SU-DHL-6 (cell line): ENCODE data around the gene OXGR1.

ENCODE experiments used
- H2AFZ ChIP-seq: fragments of 200-600 bp; sonication (generic); 2 replicates; pipeline ENCODE4 v1.6.1; 2014; ENCODE audit warnings: low read depth, mild to moderate bottlenecking, moderate library complexity, mixed read lengths, antibody characterized with exemption, low read length; ENCODE audit not compliant: severe bottlenecking
- H3F3A ChIP-seq: fragments of 200-600 bp; shearing (Covaris generic); 2 replicates; pipeline ENCODE4 v1.6.0; 2016; ENCODE audit warnings: antibody characterized with exemption, mild to moderate bottlenecking; ENCODE audit not compliant: insufficient read depth
- H3K27ac ChIP-seq: fragments of 200-600 bp; sonication (generic); 2 replicates; pipeline ENCODE4 v1.5.1; 2016; ENCODE audit warnings: low read depth, mild to moderate bottlenecking, low read length, moderate library complexity, mixed read lengths
- H3K27me3 ChIP-seq: fragments of 200-600 bp; sonication (generic), shearing (Covaris generic); 2 replicates; pipeline ENCODE4 v1.6.0; 2014; ENCODE audit warnings: mild to moderate bottlenecking, low read length
- H3K36me3 ChIP-seq: fragments of 200-600 bp; sonication (generic); 2 replicates; pipeline ENCODE4 v1.6.1; 2014; ENCODE audit warnings: mild to moderate bottlenecking, low read length, mixed read lengths
- H3K4me2 ChIP-seq: fragments of 300-600, 200-600 bp; shearing (Covaris generic), sonication (generic); 2 replicates; pipeline ENCODE4 v1.6.0; 2014; ENCODE audit warnings: low read length, low read depth, mild to moderate bottlenecking; ENCODE audit not compliant: poor library complexity, severe bottlenecking
- H3K4me3 ChIP-seq: fragments of 200-600 bp; sonication (generic); 2 replicates; pipeline ENCODE4 v1.5.1; 2014; ENCODE audit warnings: antibody characterized with exemption, low read length, mild to moderate bottlenecking, mixed read lengths; ENCODE audit not compliant: insufficient read depth, poor library complexity, severe bottlenecking
- H3K79me2 ChIP-seq: fragments of 200-600 bp; sonication (generic); 2 replicates; pipeline ENCODE4 v1.6.1; 2014; ENCODE audit warnings: mild to moderate bottlenecking, low read length, moderate library complexity; ENCODE audit not compliant: insufficient read depth
- H3K9ac ChIP-seq: fragments of 200-600 bp; sonication (generic); 2 replicates; pipeline ENCODE4 v1.7.0; 2014; ENCODE audit warnings: mild to moderate bottlenecking, low read length
- H3K9me2 ChIP-seq: fragments of 200-600 bp; sonication (generic); replicated peaks from 2 replicates; pipeline ENCODE4 v1.6.1; 2014; ENCODE audit warnings: low read length; ENCODE audit not compliant: insufficient read depth
- H3K9me3 ChIP-seq: fragments of 200-600 bp; sonication (generic); 2 replicates; pipeline ENCODE4 v1.6.1; 2014; ENCODE audit warnings: low read length, mixed read lengths; ENCODE audit not compliant: insufficient read depth
- H4K20me1 ChIP-seq: fragments of 200-600 bp; sonication (generic); 2 replicates; pipeline ENCODE4 v1.6.1; 2014; ENCODE audit warnings: low read depth, mild to moderate bottlenecking, antibody characterized with exemption, low read length, moderate library complexity, mixed read lengths
- EZH2phosphoT487 ChIP-seq: fragments of 200-600 bp; sonication (generic), shearing (Covaris generic); conservative IDR thresholded peaks from 2 replicates; pipeline ENCODE4 v1.6.1; 2018; ENCODE audit warnings: mild to moderate bottlenecking, antibody characterized with exemption, low read length, moderate library complexity, mixed read lengths
- TF ChIP-seq, protein P1 (sequence below): fragments of 200-600 bp; sonication (generic); IDR thresholded peaks from one replicate; pipeline ENCODE4 v1.5.1; 2017; ENCODE audit warnings: antibody characterized with exemption, mild to moderate bottlenecking, low read length, moderate library complexity; ENCODE audit not compliant: insufficient read depth, poor library complexity, severe bottlenecking

The OXGR1 gene

DNA sequence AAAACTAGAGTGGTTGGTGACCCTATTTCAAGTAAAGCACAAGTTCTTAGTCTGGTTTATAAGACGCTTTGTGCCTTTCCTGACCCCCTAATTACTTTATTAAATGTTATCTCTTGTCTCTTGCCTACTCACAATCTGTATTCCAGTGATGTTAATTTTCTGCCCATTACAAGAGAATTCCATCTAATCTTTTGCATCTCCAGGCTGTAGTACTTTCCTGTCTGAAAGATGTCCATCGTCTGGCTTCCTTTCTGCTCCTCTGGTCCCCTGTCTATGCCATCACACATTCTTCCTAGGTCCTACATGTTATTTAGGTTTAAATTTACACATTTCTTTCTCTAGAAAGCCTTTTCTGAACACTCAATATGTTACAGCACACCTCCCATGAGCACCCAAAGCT lies 25.9 kb upstream of the OXGR1 start:
- TF ChIP-seq, protein P1, sequence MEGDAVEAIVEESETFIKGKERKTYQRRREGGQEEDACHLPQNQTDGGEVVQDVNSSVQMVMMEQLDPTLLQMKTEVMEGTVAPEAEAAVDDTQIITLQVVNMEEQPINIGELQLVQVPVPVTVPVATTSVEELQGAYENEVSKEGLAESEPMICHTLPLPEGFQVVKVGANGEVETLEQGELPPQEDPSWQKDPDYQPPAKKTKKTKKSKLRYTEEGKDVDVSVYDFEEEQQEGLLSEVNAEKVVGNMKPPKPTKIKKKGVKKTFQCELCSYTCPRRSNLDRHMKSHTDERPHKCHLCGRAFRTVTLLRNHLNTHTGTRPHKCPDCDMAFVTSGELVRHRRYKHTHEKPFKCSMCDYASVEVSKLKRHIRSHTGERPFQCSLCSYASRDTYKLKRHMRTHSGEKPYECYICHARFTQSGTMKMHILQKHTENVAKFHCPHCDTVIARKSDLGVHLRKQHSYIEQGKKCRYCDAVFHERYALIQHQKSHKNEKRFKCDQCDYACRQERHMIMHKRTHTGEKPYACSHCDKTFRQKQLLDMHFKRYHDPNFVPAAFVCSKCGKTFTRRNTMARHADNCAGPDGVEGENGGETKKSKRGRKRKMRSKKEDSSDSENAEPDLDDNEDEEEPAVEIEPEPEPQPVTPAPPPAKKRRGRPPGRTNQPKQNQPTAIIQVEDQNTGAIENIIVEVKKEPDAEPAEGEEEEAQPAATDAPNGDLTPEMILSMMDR = no peak
- TF ChIP-seq EZH2phosphoT487 = no peak
- H3K36me3 ChIP-seq = no peaks in the 10 kb centered on the region
- H3K4me2 ChIP-seq = no peak overlapping the region
- no peak overlapping the region for H3K4me3 ChIP-seq
- no peak overlapping the region for H2AFZ ChIP-seq
- H4K20me1 ChIP-seq = no peaks in the 10 kb centered on the region
- no peaks in the 10 kb centered on the region for H3K79me2 ChIP-seq
- H3K9ac ChIP-seq = no peak overlapping the region
- no peaks in the 10 kb centered on the region for H3F3A ChIP-seq
- H3K9me2 ChIP-seq = no peaks in the 10 kb centered on the region
- H3K9me3 ChIP-seq = no peaks in the 10 kb centered on the region
- no peak overlapping the region for H3K27ac ChIP-seq
- H3K27me3 ChIP-seq = no peaks in the 10 kb centered on the region

DNA sequence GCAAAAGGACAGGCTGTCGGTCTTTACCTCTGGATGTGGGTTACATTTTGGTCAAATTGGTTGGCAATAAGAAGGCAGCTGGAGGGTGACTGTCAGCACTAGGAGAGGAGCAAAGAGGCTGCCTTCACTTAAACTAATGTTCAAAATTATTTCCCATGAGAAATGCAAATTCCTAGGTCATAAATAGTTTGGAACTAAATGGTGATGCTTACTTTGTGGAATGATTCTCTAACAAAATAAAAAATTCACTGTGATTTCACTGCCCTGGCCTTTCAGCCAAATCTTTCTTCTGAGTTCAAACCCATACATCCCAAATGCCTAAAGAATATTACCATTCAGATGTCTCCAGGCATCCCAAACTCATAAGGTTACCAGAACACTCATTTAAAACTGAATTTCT lies 25.0 kb upstream of the OXGR1 start:
- Histone ChIP-seq H3K9me3 (no peaks in the 10 kb centered on the region), H2AFZ (no peak overlapping the region)

DNA sequence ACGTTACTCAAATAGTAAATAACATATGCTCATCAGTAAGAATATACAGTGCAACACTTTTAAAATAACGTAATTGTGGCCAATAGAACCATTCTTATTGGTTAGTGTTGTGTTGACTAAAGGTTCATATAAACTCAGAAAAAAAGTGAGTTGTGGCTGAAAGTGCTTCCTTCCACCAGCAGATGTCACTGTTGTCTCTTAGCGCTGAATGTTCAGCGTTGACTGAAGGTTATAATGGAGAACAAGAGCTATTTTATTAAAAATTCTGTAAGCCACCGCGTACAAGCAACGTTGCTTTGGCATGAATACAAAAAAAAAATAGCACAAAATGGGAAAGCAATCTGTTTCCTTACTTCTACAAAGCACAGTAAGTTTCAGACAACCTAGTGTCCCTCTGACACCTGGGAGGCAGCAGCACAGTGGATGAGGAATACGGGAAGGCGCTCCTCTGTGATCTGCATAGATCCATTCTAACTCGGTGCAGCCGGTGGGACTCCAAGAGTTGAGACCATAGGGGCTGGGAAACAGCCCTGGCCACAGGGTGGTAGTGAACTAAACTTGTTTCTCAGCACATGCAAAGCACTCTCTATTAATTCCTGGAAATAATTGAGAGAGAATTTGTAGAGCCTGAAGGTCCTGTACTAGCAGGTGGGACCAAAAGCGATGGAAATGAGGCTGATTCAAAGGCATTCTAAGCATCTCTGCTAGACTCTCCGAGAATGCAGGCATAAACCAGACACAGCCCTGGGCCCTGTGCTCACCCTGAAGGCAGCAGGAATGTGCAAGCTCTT lies 23.9 kb upstream of the OXGR1 start:
- Histone ChIP-seq H3K27me3 (no peaks in the 10 kb centered on the region), H3K4me3 (no peak overlapping the region)

More for the DNA sequence above, 25.0 kb upstream of the OXGR1 start:
- H3K4me3 ChIP-seq = no peak overlapping the region
- H4K20me1 ChIP-seq = no peaks in the 10 kb centered on the region
- no peak overlapping the region for H3K9ac ChIP-seq
- H3K27me3 ChIP-seq = no peaks in the 10 kb centered on the region
- no peak overlapping the region for H3K4me2 ChIP-seq
- no peaks in the 10 kb centered on the region for H3K79me2 ChIP-seq
- no peak overlapping the region for H3K27ac ChIP-seq
- no peaks in the 10 kb centered on the region for H3F3A ChIP-seq
- no peaks in the 10 kb centered on the region for H3K36me3 ChIP-seq
- TF ChIP-seq EZH2phosphoT487 = no peak
- TF ChIP-seq, protein P1 = no peak
- H3K9me2 ChIP-seq = no peaks in the 10 kb centered on the region

More for the DNA sequence above, 23.9 kb upstream of the OXGR1 start:
- no peak overlapping the region for H3K9ac ChIP-seq
- TF ChIP-seq, protein P1 = peak; percentile 73
- TF ChIP-seq EZH2phosphoT487 = no peak
- H3K79me2 ChIP-seq = no peaks in the 10 kb centered on the region
- H3F3A ChIP-seq = no peaks in the 10 kb centered on the region
- no peaks in the 10 kb centered on the region for H4K20me1 ChIP-seq
- no peak overlapping the region for H3K27ac ChIP-seq
- no peak overlapping the region for H3K4me2 ChIP-seq
- no peaks in the 10 kb centered on the region for H3K9me3 ChIP-seq
- H3K9me2 ChIP-seq = no peaks in the 10 kb centered on the region
- no peaks in the 10 kb centered on the region for H3K36me3 ChIP-seq
- no peak overlapping the region for H2AFZ ChIP-seq
